HepG2 (cell line): ENCODE results near the gene CDT1. TPM values are rescaled to one million over a fixed set of nuclear protein-coding genes. Genes with fewer than 3 reads are reported as not detected.

Experiments used
- ATAC-seq: fragments of 200-7000 bp; cut with Tn5 transposase; 3 replicates; pipeline ENCODE4 v1.9.1; 2020; ENCODE audit warnings: mild to moderate bottlenecking, moderate library complexity
- BruUV-seq: library from RNA; stranded (reverse); fragments of 400-500 nt; replicated peaks from 2 replicates; lab custom pipeline; 2021; lab: Mats Ljungman, UMichigan
- CTCF ChIA-PET: fragments of 300-600 bp; formaldehyde crosslinking; extraction: SDS; loops from one replicate; lab custom pipeline; 2021; ENCODE audit warnings: low total read pairs, inconsistent platforms, low intra/inter-chr PET ratio; lab: Yijun Ruan, JAX
- POLR2A ChIA-PET: fragments of 350-600 bp; sonication (Branson Sonifier 250); formaldehyde crosslinking; loops from one replicate; lab custom pipeline; 2020; ENCODE audit warnings: antibody characterized with exemption, inconsistent platforms; lab: Yijun Ruan, JAX
- DNase-seq: peaks from one replicate; pipeline ENCODE4 v3.0.0-alpha.2; 2015; ENCODE audit warnings: low spot score
- FAIRE-seq: peaks from 3 replicates; lab custom pipeline; 2011; peaks lifted over from hg19 to GRCh38; lab: Jason Lieb, UNC
- H2AFZ ChIP-seq: one replicate; pipeline ENCODE4 v1.6.1; 2011; ENCODE audit warnings: low read length, inconsistent platforms
- H3K27ac ChIP-seq: fragments of 300-600 bp; 3 replicates; pipeline ENCODE4 v1.8.0; 2011; ENCODE audit warnings: mixed run types, mild to moderate bottlenecking, mixed read lengths, low read length, inconsistent platforms; ENCODE audit not compliant: insufficient read depth; ENCODE audit errors: extremely low read length
- H3K27me3 ChIP-seq, 2 experiments: fragments of 200-600 bp in 1 of 2; 2 replicates in 1 of 2; 3 replicates in 1 of 2; pipeline versions ENCODE4 v1.6.0 to v1.8.0; 2011; ENCODE audit warnings: low read length in 2 of 2, mild to moderate bottlenecking in 2 of 2, moderate library complexity in 2 of 2, inconsistent platforms in 1 of 2; ENCODE audit not compliant: insufficient read depth in 2 of 2, control insufficient read depth in 1 of 2
- H3K36me3 ChIP-seq, 2 experiments: fragments of 200-600 bp in 1 of 2; replicated peaks in 1 of 2; 2 replicates in 1 of 2; 3 replicates in 1 of 2; pipeline versions ENCODE4 v1.5.1 to v1.8.0; 2011; ENCODE audit warnings: low read length in 2 of 2, inconsistent platforms in 1 of 2; ENCODE audit not compliant: insufficient read depth in 2 of 2, control insufficient read depth in 1 of 2
- H3K4me1 ChIP-seq: 2 replicates; pipeline ENCODE4 v1.5.1; 2012; ENCODE audit warnings: low read length, inconsistent platforms; ENCODE audit not compliant: insufficient read depth
- H3K4me2 ChIP-seq: 2 replicates; pipeline ENCODE4 v1.6.0; 2011; ENCODE audit warnings: low read depth, low read length, inconsistent platforms
- H3K4me3 ChIP-seq, 3 experiments: fragments of 200-600 bp in 1 of 3; sonication (generic), shearing (Covaris generic) in 1 of 3; replicated peaks in 1 of 3; 2 replicates each; pipeline ENCODE4 v1.5.1; 2011 to 2016; ENCODE audit warnings: low read length in 3 of 3, inconsistent platforms in 2 of 3, low read depth in 2 of 3, mild to moderate bottlenecking in 2 of 3, control low read depth in 1 of 3, mixed read lengths in 1 of 3; ENCODE audit not compliant: insufficient read depth in 1 of 3
- H3K79me2 ChIP-seq: one replicate; pipeline ENCODE4 v1.6.1; 2011; ENCODE audit warnings: low read length, inconsistent platforms; ENCODE audit not compliant: insufficient read depth
- H3K9ac ChIP-seq: 2 replicates; pipeline ENCODE4 v1.6.0; 2011; ENCODE audit warnings: mild to moderate bottlenecking, low read depth, low read length, inconsistent platforms; ENCODE audit not compliant: insufficient read depth
- H3K9me3 ChIP-seq: 2 replicates; pipeline ENCODE4 v1.5.1; 2012; ENCODE audit warnings: mild to moderate bottlenecking, low read length
- H4K20me1 ChIP-seq: 2 replicates; pipeline ENCODE4 v1.6.0; 2011; ENCODE audit warnings: inconsistent platforms, mild to moderate bottlenecking, low read length, moderate library complexity; ENCODE audit not compliant: insufficient read depth
- AGO2 ChIP-seq: fragments of 200-400 bp; formaldehyde crosslinking; optimal IDR thresholded peaks from 2 replicates; pipeline ENCODE3; 2017; ENCODE audit warnings: mild to moderate bottlenecking, low read depth, low read length, moderate library complexity
- CAMTA2 ChIP-seq: sonication (generic); formaldehyde crosslinking; IDR thresholded peaks from 2 replicates; pipeline ENCODE4 v1.4.0; 2020; ENCODE audit warnings: mild to moderate bottlenecking, missing genetic modification reagents, borderline replicate concordance
- HES4 ChIP-seq: sonication (generic); formaldehyde crosslinking; IDR thresholded peaks from 2 replicates; pipeline ENCODE4 v1.9.0; 2021; ENCODE audit warnings: mild to moderate bottlenecking, missing genetic modification reagents, borderline replicate concordance
- NPAS2 ChIP-seq: sonication (generic); formaldehyde crosslinking; IDR thresholded peaks from 2 replicates; pipeline ENCODE4 v1.8.0; 2022; ENCODE audit warnings: mild to moderate bottlenecking, missing genetic modification reagents, borderline replicate concordance
- THYN1 ChIP-seq: sonication (generic); formaldehyde crosslinking; IDR thresholded peaks from 2 replicates; pipeline ENCODE4 v1.8.1; 2023; ENCODE audit warnings: low read depth, mild to moderate bottlenecking, moderate library complexity, missing genetic modification reagents, borderline replicate concordance
- ZNF143 ChIP-seq: sonication (generic); formaldehyde crosslinking; IDR thresholded peaks from 2 replicates; pipeline ENCODE4 v1.4.0; 2020; ENCODE audit warnings: missing genetic modification reagents
- ZNF569 ChIP-seq: sonication (generic); formaldehyde crosslinking; IDR thresholded peaks from 2 replicates; pipeline ENCODE4 v1.5.0; 2020; ENCODE audit warnings: mild to moderate bottlenecking, missing genetic modification reagents, moderate library complexity, borderline replicate concordance
- ZNF781 ChIP-seq: sonication (generic); formaldehyde crosslinking; IDR thresholded peaks from 2 replicates; pipeline ENCODE4 v1.5.1; 2020; ENCODE audit warnings: borderline replicate concordance, mild to moderate bottlenecking, missing genetic modification reagents; ENCODE audit errors: not compliant biosample characterization
- ZSCAN22 ChIP-seq: sonication (generic); formaldehyde crosslinking; IDR thresholded peaks from 2 replicates; pipeline ENCODE4 v1.4.0; 2020; ENCODE audit warnings: mild to moderate bottlenecking, missing genetic modification reagents
- WGBS: methylation state at CpG from one replicate; pipeline ENCODE4 v1.1.6; 2017; ENCODE audit warnings: low lambda C conversion rate; 5-methylcytosine and 5-hydroxymethylcytosine counted together
- in situ Hi-C: cut with HindIII; loops from 2 replicates; pipeline ENCODE4 v1.10.0; 2017; ENCODE audit warnings: low pct_unique_long_range_greater_than_20kb; ENCODE audit not compliant: extremely low pct_ligation_motif_present
- intact Hi-C: fragments of 100-400 bp; cut with micrococcal nuclease; formaldehyde crosslinking; loops from one replicate; pipeline ENCODE4 v1.10.0; 2022; ENCODE audit not compliant: unreplicated experiment
- polyA plus RNA-seq, 8 experiments: library from polyadenylated mRNA; depleted of rRNA in 3 of 8; stranded (reverse) in 7 of 8; unstranded in 1 of 8; fragments of >200 nt; fragmentation: Illumina TruSeq in 4 of 8; extraction: Trizol in 4 of 8; gene quantifications; 2 replicates each; pipeline versions ENCODE4 v1.2.1 to v1.2.3, GENCODE V29; 2011 to 2016; ENCODE audit warnings: low read depth in 4 of 8, missing spikeins in 1 of 8, mixed read lengths in 1 of 8; ENCODE audit not compliant: insufficient read depth in 1 of 8
- total RNA-seq, 5 experiments: library from RNA; depleted of rRNA; stranded (reverse); fragments of >200 nt; fragmentation: Illumina TruSeq; extraction: Trizol; gene quantifications; 2 replicates each; pipeline ENCODE4 v1.2.3, GENCODE V29; 2016; ENCODE audit warnings: low read depth in 1 of 5
- TF ChIP-seq, protein P1 (sequence below): fragments of 450-650 bp; IDR thresholded peaks from 2 replicates; pipeline ENCODE4 v1.6.1; 2016
- TF ChIP-seq, protein P2 (sequence below): sonication (generic); formaldehyde crosslinking; IDR thresholded peaks from 2 replicates; pipeline ENCODE4 v1.5.0; 2020; ENCODE audit warnings: mild to moderate bottlenecking, missing genetic modification reagents
- TF ChIP-seq, protein P3 (sequence below): IDR thresholded peaks from 2 replicates; pipeline ENCODE4 v1.6.1; 2016; ENCODE audit warnings: missing biosample characterization, missing genetic modification reagents, low read depth
- TF ChIP-seq, protein P4 (sequence below): sonication (generic); formaldehyde crosslinking; IDR thresholded peaks from 2 replicates; pipeline ENCODE4 v1.5.0; 2020; ENCODE audit warnings: missing genetic modification reagents, mild to moderate bottlenecking, borderline replicate concordance

CDT1 gene
- total and polyA plus RNA-seq, 2 of the 13 experiments (the other 11 are each of a cell fraction or from before 2014, with no cell fraction given): 23.1 to 23.8 TPM

DNA sequence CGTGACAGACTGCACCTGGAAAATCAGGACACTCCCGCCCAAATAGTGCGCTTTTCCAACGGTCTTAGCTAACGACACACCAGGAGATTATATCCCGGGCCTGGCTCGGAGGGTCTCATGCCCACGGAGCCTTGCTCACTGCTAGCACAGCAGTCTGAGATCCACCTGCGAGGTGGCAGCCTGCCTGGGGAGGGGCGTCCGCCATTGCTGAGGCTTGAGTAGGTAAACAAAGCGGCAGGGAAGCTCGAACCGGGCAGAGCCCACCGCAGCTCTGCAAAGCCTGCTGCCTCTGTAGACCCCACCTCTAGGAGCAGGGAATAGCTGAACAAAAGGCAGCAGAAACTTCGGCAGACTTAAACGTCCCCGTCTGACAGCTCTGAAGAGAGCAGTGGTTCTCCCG lies 48.0 kb downstream of the CDT1 start (continued):
- TF ChIP-seq, protein P1, sequence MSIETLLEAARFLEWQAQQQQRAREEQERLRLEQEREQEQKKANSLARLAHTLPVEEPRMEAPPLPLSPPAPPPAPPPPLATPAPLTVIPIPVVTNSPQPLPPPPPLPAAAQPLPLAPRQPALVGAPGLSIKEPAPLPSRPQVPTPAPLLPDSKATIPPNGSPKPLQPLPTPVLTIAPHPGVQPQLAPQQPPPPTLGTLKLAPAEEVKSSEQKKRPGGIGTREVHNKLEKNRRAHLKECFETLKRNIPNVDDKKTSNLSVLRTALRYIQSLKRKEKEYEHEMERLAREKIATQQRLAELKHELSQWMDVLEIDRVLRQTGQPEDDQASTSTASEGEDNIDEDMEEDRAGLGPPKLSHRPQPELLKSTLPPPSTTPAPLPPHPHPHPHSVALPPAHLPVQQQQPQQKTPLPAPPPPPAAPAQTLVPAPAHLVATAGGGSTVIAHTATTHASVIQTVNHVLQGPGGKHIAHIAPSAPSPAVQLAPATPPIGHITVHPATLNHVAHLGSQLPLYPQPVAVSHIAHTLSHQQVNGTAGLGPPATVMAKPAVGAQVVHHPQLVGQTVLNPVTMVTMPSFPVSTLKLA: no peak
- TF ChIP-seq, protein P2, sequence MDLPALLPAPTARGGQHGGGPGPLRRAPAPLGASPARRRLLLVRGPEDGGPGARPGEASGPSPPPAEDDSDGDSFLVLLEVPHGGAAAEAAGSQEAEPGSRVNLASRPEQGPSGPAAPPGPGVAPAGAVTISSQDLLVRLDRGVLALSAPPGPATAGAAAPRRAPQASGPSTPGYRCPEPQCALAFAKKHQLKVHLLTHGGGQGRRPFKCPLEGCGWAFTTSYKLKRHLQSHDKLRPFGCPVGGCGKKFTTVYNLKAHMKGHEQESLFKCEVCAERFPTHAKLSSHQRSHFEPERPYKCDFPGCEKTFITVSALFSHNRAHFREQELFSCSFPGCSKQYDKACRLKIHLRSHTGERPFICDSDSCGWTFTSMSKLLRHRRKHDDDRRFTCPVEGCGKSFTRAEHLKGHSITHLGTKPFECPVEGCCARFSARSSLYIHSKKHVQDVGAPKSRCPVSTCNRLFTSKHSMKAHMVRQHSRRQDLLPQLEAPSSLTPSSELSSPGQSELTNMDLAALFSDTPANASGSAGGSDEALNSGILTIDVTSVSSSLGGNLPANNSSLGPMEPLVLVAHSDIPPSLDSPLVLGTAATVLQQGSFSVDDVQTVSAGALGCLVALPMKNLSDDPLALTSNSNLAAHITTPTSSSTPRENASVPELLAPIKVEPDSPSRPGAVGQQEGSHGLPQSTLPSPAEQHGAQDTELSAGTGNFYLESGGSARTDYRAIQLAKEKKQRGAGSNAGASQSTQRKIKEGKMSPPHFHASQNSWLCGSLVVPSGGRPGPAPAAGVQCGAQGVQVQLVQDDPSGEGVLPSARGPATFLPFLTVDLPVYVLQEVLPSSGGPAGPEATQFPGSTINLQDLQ (CRISPR knock-in tag): no peak

DNA sequence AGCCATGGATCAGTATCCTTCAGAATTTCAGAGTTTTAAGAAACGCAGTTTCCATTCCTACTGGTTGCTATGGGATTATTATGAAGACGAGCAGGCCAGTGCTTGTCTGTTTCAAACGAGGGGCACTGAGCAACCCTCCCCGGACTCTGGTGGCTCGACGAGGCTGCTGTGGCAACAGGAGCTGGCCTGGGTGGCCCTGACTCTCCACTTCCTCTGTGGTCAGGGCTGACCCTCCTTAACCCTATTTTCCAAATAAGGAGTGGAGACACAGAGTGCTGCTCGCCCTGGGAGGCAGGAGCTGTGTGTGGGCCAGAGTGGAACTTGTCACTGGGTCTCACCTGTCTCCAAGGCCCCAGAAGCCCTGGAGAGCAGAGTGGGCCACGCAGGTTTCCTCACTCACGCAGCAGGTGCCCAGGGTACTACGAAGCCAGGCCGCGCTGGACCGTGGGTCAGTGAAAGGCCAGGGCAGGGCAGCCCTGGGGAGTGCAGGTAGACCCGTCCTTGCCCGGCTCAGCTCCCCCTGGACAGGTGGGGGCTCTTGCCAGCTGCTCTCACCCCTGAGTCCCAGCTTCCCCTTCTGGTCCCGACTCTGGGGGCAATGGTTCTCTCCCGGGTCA lies 49.8 kb downstream of the CDT1 start:
- in situ Hi-C loops: no loop called here
- Histone ChIP-seq H3K79me2 (peaks cover 12% of the 10 kb centered on the region), H3K4me1 (peaks cover 13% of the 10 kb centered on the region), H3K9me3 (no peaks in the 10 kb centered on the region), H3K4me3 (no peak overlapping the region)
- TF ChIP-seq THYN1 (CRISPR knock-in tag) (no peak), ZNF143 (CRISPR knock-in tag) (no peak), ZNF569 (CRISPR knock-in tag) (no peak), NPAS2 (CRISPR knock-in tag) (no peak), ZNF781 (CRISPR knock-in tag) (no peak), AGO2 (no peak), ZSCAN22 (CRISPR knock-in tag) (no peak), HES4 (CRISPR knock-in tag) (no peak), CAMTA2 (CRISPR knock-in tag) (no peak)
- TF ChIP-seq, protein P3, sequence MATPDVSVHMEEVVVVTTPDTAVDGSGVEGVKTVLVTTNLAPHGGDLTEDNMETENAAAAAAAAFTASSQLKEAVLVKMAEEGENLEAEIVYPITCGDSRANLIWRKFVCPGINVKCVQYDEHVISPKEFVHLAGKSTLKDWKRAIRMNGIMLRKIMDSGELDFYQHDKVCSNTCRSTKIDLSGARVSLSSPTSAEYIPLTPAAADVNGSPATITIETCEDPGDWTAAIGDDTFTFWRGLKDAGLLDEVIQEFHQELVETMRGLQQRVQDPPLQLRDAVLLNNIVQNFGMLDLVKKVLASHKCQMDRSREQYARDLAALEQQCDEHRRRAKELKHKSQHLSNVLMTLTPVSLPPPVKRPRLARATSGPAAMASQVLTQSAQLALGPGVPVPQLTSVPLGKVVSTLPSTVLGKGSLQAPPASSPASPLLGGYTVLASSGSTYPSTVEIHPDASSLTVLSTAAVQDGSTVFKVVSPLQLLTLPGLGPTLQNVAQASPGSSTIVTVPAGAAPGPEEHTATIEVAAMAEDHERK (CRISPR knock-in tag): no peak
- TF ChIP-seq, protein P4, sequence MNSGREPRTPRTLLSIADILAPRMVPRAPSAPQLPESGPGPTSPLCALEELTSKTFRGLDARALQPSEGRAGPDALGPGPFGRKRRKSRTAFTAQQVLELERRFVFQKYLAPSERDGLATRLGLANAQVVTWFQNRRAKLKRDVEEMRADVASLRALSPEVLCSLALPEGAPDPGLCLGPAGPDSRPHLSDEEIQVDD (CRISPR knock-in tag): no peak
- TF ChIP-seq, all 625 proteins: peak for 0
- H3K9ac ChIP-seq: no peak overlapping the region
- no TSS peak for BruUV-seq
- H4K20me1 ChIP-seq: peaks cover 3% of the 10 kb centered on the region; the same call in 1 of the 2 replicates
- DNase-seq (no peak), FAIRE-seq (no peak), ATAC-seq (no peak)
- POLR2A ChIA-PET: no interaction called here
- no peak overlapping the region for H3K4me2 ChIP-seq
- H2AFZ ChIP-seq: no peak overlapping the region
- H3K36me3 ChIP-seq: peaks cover under 1 to 5% of the 10 kb centered on the region in 2 experiments; a peak in 4 of 5 replicates
- H3K27ac ChIP-seq: no peak overlapping the region
- intact Hi-C loops: no loop called here
- H3K27me3 ChIP-seq: no peaks in the 10 kb centered on the region; a peak in 1 of 5 replicates
- CTCF ChIA-PET: no interaction called here
- WGBS: 76% methylated on average over 11 of the region's 17 CpGs
